GM21526 (cell line): Measurements from ENCODE around the gene CEP170.
"Not testable (repeated sequence)": the region's sequence is repeated elsewhere in the genome, so short reads cannot be mapped to it uniquely, and the experiment has no call there.

Experiments
- ATAC-seq: cut with Tn5 transposase; IDR thresholded peaks from one replicate; pipeline ENCODE4 v1.9.1; 2021; ENCODE audit warnings: moderate library complexity; ENCODE audit not compliant: unreplicated experiment, low FRiP score

The CEP170 gene

GRCh38 chr1:243236604-243237252, 18.4 kb downstream of the CEP170 start:
- peak; percentile 59 for ATAC-seq

GRCh38 chr1:243234978-243235647, 20.0 kb downstream of the CEP170 start:
- ATAC-seq, result no peak

GRCh38 chr1:243233908-243234307, 21.2 kb downstream of the CEP170 start:
- ATAC-seq, result no peak

GRCh38 chr1:243230914-243231313, 24.2 kb downstream of the CEP170 start:
- no peak for ATAC-seq

- ATAC-seq, result no peak
Observed at GRCh38 chr1:243229526-243229925, 25.6 kb downstream of the CEP170 start.

GRCh38 chr1:243227622-243228021, 27.5 kb downstream of the CEP170 start:
- no peak for ATAC-seq

GRCh38 chr1:243218059-243218458, 37.0 kb downstream of the CEP170 start:
- no peak for ATAC-seq

GRCh38 chr1:243217349-243217748, 37.7 kb downstream of the CEP170 start:
- ATAC-seq, result no peak

GRCh38 chr1:243216741-243217140, 38.3 kb downstream of the CEP170 start:
- ATAC-seq, result no peak

- ATAC-seq, result not testable (repeated sequence)
Observed at GRCh38 chr1:243215276-243215875, 39.7 kb downstream of the CEP170 start.

- ATAC-seq, result no peak
Observed at GRCh38 chr1:243213045-243213787, 41.9 kb downstream of the CEP170 start.

- ATAC-seq, result not testable (repeated sequence)
Observed at GRCh38 chr1:243211984-243212383, 43.1 kb downstream of the CEP170 start.

- not testable (repeated sequence) for ATAC-seq
Observed at GRCh38 chr1:243205026-243205501, 50.0 kb downstream of the CEP170 start.

- ATAC-seq, result not testable (repeated sequence)
Observed at GRCh38 chr1:243204336-243204735, 50.7 kb downstream of the CEP170 start.

GRCh38 chr1:243203196-243203595, 51.9 kb downstream of the CEP170 start:
- ATAC-seq, result not testable (repeated sequence)

- not testable (repeated sequence) for ATAC-seq
Observed at GRCh38 chr1:243201316-243201715, 53.8 kb downstream of the CEP170 start.

GRCh38 chr1:243197524-243197923, 57.6 kb downstream of the CEP170 start:
- ATAC-seq, result not testable (repeated sequence)

GRCh38 chr1:243193330-243193729, 61.8 kb downstream of the CEP170 start:
- not testable (repeated sequence) for ATAC-seq

GRCh38 chr1:243186201-243186995, 68.7 kb downstream of the CEP170 start:
- ATAC-seq, result not testable (repeated sequence)

- not testable (repeated sequence) for ATAC-seq
Observed at GRCh38 chr1:243184787-243185186, 70.3 kb downstream of the CEP170 start.
